ENCODE data around the gene KCNF1. TPM values are rescaled to one million over a fixed set of nuclear protein-coding genes. Genes with fewer than 3 reads are reported as not detected.

The KCNF1 gene
- total RNA-seq, 1 donor from 2014 or later, result not detected

- TF ChIP-seq CTCF (IDR thresholded peaks at IDR 0.05) (no peak), EZH2 (IDR thresholded peaks at IDR 0.05) (no peak), EZH2phosphoT487 (IDR thresholded peaks at IDR 0.05) (no peak)
- H3K4me1 Mint-ChIP-seq, result peaks cover 20% of the 10 kb centered on the region
- H3K36me3 ChIP-seq, result no peaks in the 10 kb centered on the region
- no peak overlapping the region for H3K27ac ChIP-seq
- H3K9me3 Mint-ChIP-seq, result no peaks in the 10 kb centered on the region
- H3K4me3 ChIP-seq, result no peak overlapping the region
- DNase-seq (ENCODE audit: low spot score), result no peak
- no peak overlapping the region for H3K4me2 ChIP-seq
- no peaks in the 10 kb centered on the region for H3F3A ChIP-seq (ENCODE audit: low read depth)
- no peaks in the 10 kb centered on the region for H3K79me2 ChIP-seq (ENCODE audit: low read depth)
- H3K4me1 ChIP-seq, result peaks cover 3% of the 10 kb centered on the region
- H2AFZ ChIP-seq (replicated peaks), result no peak overlapping the region
- H3K27me3 ChIP-seq, result peaks cover 75% of the 10 kb centered on the region
- no peaks in the 10 kb centered on the region for H4K20me1 ChIP-seq (ENCODE audit: low read depth)
- no peak overlapping the region for H3K9ac ChIP-seq
- no peak overlapping the region for H3K27ac Mint-ChIP-seq
- no peaks in the 10 kb centered on the region for H3K36me3 Mint-ChIP-seq
- H3K27me3 Mint-ChIP-seq (ENCODE audit: insufficient read depth, low read depth), result peaks cover 11% of the 10 kb centered on the region
- no peaks in the 10 kb centered on the region for H3K9me3 ChIP-seq (ENCODE audit: low read depth)
- H3K4me3 Mint-ChIP-seq, result no peak overlapping the region
Observed at GRCh38 chr2:10924859-10925258, 13.1 kb downstream of the KCNF1 start.

DNA sequence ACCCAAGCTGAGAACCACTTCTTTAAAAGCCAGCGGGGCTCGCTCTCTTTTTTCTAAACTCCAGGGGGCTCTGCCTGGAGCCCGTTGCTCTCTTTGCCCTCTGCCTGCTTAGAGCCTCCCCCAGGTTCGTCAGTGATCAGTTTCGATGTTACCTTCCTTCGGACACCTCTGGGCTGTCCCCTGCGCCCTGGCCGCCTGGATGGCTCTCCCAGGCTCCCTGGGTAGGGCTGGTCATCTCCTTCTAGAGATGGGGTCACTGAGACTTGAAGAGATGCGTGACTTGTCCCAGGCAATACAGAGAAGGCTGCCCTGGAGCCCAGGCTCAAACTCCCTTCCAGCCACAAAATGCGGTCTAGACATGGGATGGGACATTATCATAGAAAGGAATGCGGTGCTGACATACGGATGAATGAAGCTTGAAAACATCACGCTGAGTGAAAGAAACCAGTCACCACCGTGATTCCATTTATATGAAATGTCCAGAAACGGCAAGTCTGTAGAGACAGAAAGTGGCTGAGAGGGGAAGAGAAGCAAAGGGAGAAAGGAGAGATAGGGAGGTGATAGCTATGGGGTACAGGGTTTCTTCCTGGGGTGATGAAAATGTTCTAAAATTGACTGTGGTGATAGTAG lies 14.6 kb downstream of the KCNF1 start:
- DNase-seq (ENCODE audit: low spot score), result no peak
- H3K4me1 ChIP-seq, result peaks cover 3% of the 10 kb centered on the region
- Mint-ChIP-seq H3K27me3 (ENCODE audit: insufficient read depth, low read depth) (peaks cover 7% of the 10 kb centered on the region), H3K36me3 (no peaks in the 10 kb centered on the region), H3K4me3 (no peak overlapping the region), H3K4me1 (peaks cover 14% of the 10 kb centered on the region), H3K27ac (peak overlapping the region; percentile 28), H3K9me3 (no peaks in the 10 kb centered on the region)
- H3F3A ChIP-seq (ENCODE audit: low read depth), result no peaks in the 10 kb centered on the region
- no peak overlapping the region for H3K9ac ChIP-seq
- H3K27ac ChIP-seq, result no peak overlapping the region
- H3K36me3 ChIP-seq, result no peaks in the 10 kb centered on the region
- H4K20me1 ChIP-seq (ENCODE audit: low read depth), result no peaks in the 10 kb centered on the region
- H3K4me2 ChIP-seq, result no peak overlapping the region
- no peaks in the 10 kb centered on the region for H3K79me2 ChIP-seq (ENCODE audit: low read depth)
- H3K4me3 ChIP-seq, result no peak overlapping the region
- H2AFZ ChIP-seq (replicated peaks), result no peak overlapping the region
- TF ChIP-seq CTCF (IDR thresholded peaks at IDR 0.05) (no peak), EZH2phosphoT487 (IDR thresholded peaks at IDR 0.05) (no peak), EZH2 (IDR thresholded peaks at IDR 0.05) (no peak)
- H3K9me3 ChIP-seq (ENCODE audit: low read depth), result no peaks in the 10 kb centered on the region
- peaks cover 63% of the 10 kb centered on the region for H3K27me3 ChIP-seq

DNA sequence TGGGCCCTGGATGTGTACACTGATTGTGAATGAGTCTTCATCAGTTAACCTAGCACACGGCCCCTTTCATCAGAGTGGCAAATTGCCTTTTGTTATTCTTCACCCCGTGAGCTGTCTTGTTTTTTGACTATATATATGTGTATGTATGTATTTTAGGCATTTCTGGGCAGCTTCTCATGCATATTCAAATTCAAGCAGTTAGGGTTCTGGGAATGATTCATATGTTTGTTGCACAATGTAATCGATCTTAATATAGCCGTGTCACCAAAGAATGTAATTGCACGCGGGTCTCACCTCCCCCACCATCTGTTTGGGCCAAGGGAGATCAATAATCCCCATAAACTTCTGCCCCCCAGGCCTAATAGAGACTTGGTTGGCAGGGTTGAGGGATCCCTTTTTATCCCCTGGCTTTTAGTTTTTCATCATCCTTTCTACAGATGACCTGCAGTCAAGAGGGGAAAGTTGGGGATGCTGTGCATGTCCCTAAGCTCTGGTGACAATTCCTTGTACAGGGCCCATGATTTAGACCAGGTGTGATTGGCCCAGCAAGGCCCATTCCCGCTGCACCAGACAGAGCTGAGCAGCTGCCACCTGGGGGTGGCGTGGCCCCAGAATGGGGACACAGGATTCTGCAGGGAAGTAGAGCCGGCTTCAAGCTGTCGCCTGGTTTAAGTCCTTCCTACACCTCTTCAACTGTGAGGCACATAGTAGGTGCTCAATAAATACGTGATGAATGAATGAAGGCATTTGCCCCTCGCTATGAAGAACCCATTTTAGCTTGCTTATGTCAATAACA lies 19.2 kb downstream of the KCNF1 start:
- Histone ChIP-seq H3K4me3 (no peak overlapping the region), H3K9me3 (ENCODE audit: low read depth) (no peaks in the 10 kb centered on the region), H3F3A (ENCODE audit: low read depth) (no peaks in the 10 kb centered on the region), H3K4me1 (peaks cover 3% of the 10 kb centered on the region), H3K4me2 (no peak overlapping the region), H3K79me2 (ENCODE audit: low read depth) (no peaks in the 10 kb centered on the region), H3K9ac (no peak overlapping the region), H3K27me3 (peaks cover 26% of the 10 kb centered on the region), H3K27ac (no peak overlapping the region), H4K20me1 (ENCODE audit: low read depth) (no peaks in the 10 kb centered on the region), H2AFZ (replicated peaks) (no peak overlapping the region), H3K36me3 (no peaks in the 10 kb centered on the region)
- no peaks in the 10 kb centered on the region for H3K9me3 Mint-ChIP-seq
- TF ChIP-seq EZH2 (IDR thresholded peaks at IDR 0.05) (no peak), EZH2phosphoT487 (IDR thresholded peaks at IDR 0.05) (no peak), CTCF (IDR thresholded peaks at IDR 0.05) (no peak)
- H3K4me1 Mint-ChIP-seq, result peaks cover 48% of the 10 kb centered on the region
- H3K4me3 Mint-ChIP-seq, result peak overlapping the region; percentile 33
- no peak overlapping the region for H3K27ac Mint-ChIP-seq
- no peak for DNase-seq (ENCODE audit: low spot score)
- peaks cover 14% of the 10 kb centered on the region for H3K27me3 Mint-ChIP-seq (ENCODE audit: insufficient read depth, low read depth)
- H3K36me3 Mint-ChIP-seq, result no peaks in the 10 kb centered on the region
